HepG2 (cell line): ENCODE results near the gene NOXO1. TPM values are rescaled to one million over a fixed set of nuclear protein-coding genes. Genes with fewer than 3 reads are reported as not detected.
A peak's percentile ranks its signal among the peaks of the same experiment; 100 is the strongest.

ENCODE experiments used
- EP300 ChIP-seq, 3 experiments: sonication (generic) in 1 of 3; formaldehyde crosslinking in 1 of 3; IDR thresholded peaks; 2 replicates each; pipeline versions ENCODE4 v1.5.1 to v1.6.1; 2011 to 2020; ENCODE audit warnings: low read depth in 2 of 3, low read length in 2 of 3, borderline replicate concordance in 1 of 3, improper control_type of control experiment in 1 of 3, mild to moderate bottlenecking in 1 of 3, missing genetic modification reagents in 1 of 3, moderate library complexity in 1 of 3
- FOXK1 ChIP-seq: sonication (generic); formaldehyde crosslinking; IDR thresholded peaks from 2 replicates; pipeline ENCODE4 v1.4.0; 2020; ENCODE audit warnings: low read depth, missing genetic modification reagents, borderline replicate concordance
- HCFC1 ChIP-seq: fragments of 150-350 bp; IDR thresholded peaks from 2 replicates; pipeline ENCODE4 v1.6.1; 2014; ENCODE audit warnings: low read depth, low read length
- KDM4B ChIP-seq: sonication (generic); formaldehyde crosslinking; IDR thresholded peaks from 2 replicates; pipeline ENCODE4 v1.4.0; 2020; ENCODE audit warnings: missing genetic modification reagents
- KDM6A ChIP-seq: IDR thresholded peaks from 2 replicates; pipeline ENCODE4 v1.6.1; 2016; ENCODE audit warnings: low read depth
- MEF2D ChIP-seq: sonication (generic); formaldehyde crosslinking; IDR thresholded peaks from 2 replicates; pipeline ENCODE4 v1.5.1; 2020; ENCODE audit warnings: mild to moderate bottlenecking, missing genetic modification reagents
- MIER2 ChIP-seq: IDR thresholded peaks from 2 replicates; pipeline ENCODE4 v1.6.1; 2016; ENCODE audit warnings: missing biosample characterization, missing genetic modification reagents
- NFYC ChIP-seq: IDR thresholded peaks from 2 replicates; pipeline ENCODE4 v1.6.1; 2016; ENCODE audit warnings: missing genetic modification reagents, missing compliant biosample characterization
- REXO4 ChIP-seq: sonication (generic); formaldehyde crosslinking; IDR thresholded peaks from 2 replicates; pipeline ENCODE4 v1.8.0; 2022; ENCODE audit warnings: missing genetic modification reagents, mild to moderate bottlenecking, borderline replicate concordance
- SOX5 ChIP-seq: IDR thresholded peaks from 2 replicates; pipeline ENCODE4 v1.6.1; 2016; ENCODE audit warnings: borderline replicate concordance
- SP140L ChIP-seq: sonication (generic); formaldehyde crosslinking; IDR thresholded peaks from 2 replicates; pipeline ENCODE4 v1.4.0; 2020; ENCODE audit warnings: missing genetic modification reagents, borderline replicate concordance
- STAT5B ChIP-seq: sonication (generic); formaldehyde crosslinking; IDR thresholded peaks from 2 replicates; pipeline ENCODE4 v1.4.0; 2020; ENCODE audit warnings: missing genetic modification reagents
- ZBTB7A ChIP-seq: sonication (generic); formaldehyde crosslinking; IDR thresholded peaks from 2 replicates; pipeline ENCODE4 v1.8.0; 2022; ENCODE audit warnings: mild to moderate bottlenecking, missing genetic modification reagents
- ZNF235 ChIP-seq: sonication (generic); formaldehyde crosslinking; IDR thresholded peaks from 2 replicates; pipeline ENCODE4 v1.8.1; 2023; ENCODE audit warnings: mild to moderate bottlenecking, missing genetic modification reagents, borderline replicate concordance
- ZNF564 ChIP-seq: sonication (generic); formaldehyde crosslinking; IDR thresholded peaks from 2 replicates; pipeline ENCODE4 v1.8.1; 2023; ENCODE audit warnings: mild to moderate bottlenecking, missing genetic modification reagents
- ZNF703 ChIP-seq: sonication (generic); formaldehyde crosslinking; IDR thresholded peaks from 2 replicates; pipeline ENCODE4 v1.5.1; 2020; ENCODE audit warnings: missing genetic modification reagents, mild to moderate bottlenecking, moderate library complexity, borderline replicate concordance
- polyA plus RNA-seq, 8 experiments: library from polyadenylated mRNA; depleted of rRNA in 3 of 8; stranded (reverse) in 7 of 8; unstranded in 1 of 8; fragments of >200 nt; fragmentation: Illumina TruSeq in 4 of 8; extraction: Trizol in 4 of 8; gene quantifications; 2 replicates each; pipeline versions ENCODE4 v1.2.1 to v1.2.3, GENCODE V29; 2011 to 2016; ENCODE audit warnings: low read depth in 4 of 8, missing spikeins in 1 of 8, mixed read lengths in 1 of 8; ENCODE audit not compliant: insufficient read depth in 1 of 8
- total RNA-seq, 5 experiments: library from RNA; depleted of rRNA; stranded (reverse); fragments of >200 nt; fragmentation: Illumina TruSeq; extraction: Trizol; gene quantifications; 2 replicates each; pipeline ENCODE4 v1.2.3, GENCODE V29; 2016; ENCODE audit warnings: low read depth in 1 of 5
- TF ChIP-seq, protein P1 (sequence below): sonication (generic); formaldehyde crosslinking; IDR thresholded peaks from 2 replicates; pipeline ENCODE4 v1.5.0; 2020; ENCODE audit warnings: missing genetic modification reagents
- TF ChIP-seq, protein P2 (sequence below): sonication (generic); formaldehyde crosslinking; IDR thresholded peaks from 2 replicates; pipeline ENCODE4 v1.8.0; 2022; ENCODE audit warnings: missing genetic modification reagents, mild to moderate bottlenecking, borderline replicate concordance
- TF ChIP-seq, protein P3 (sequence below): sonication (generic); formaldehyde crosslinking; IDR thresholded peaks from 2 replicates; pipeline ENCODE4 v1.8.0; 2022; ENCODE audit warnings: mild to moderate bottlenecking, missing genetic modification reagents, moderate library complexity
- TF ChIP-seq, protein P4 (sequence below): sonication (generic); formaldehyde crosslinking; IDR thresholded peaks from 2 replicates; pipeline ENCODE4 v1.5.0; 2020; ENCODE audit warnings: missing genetic modification reagents
- TF ChIP-seq, protein P5 (sequence below): sonication (generic); formaldehyde crosslinking; IDR thresholded peaks from 2 replicates; pipeline ENCODE4 v1.5.0; 2020; ENCODE audit warnings: missing genetic modification reagents, mild to moderate bottlenecking, borderline replicate concordance
- TF ChIP-seq, protein P6 (sequence below): sonication (generic); formaldehyde crosslinking; IDR thresholded peaks from 2 replicates; pipeline ENCODE4 v1.4.0; 2020; ENCODE audit warnings: missing genetic modification reagents

NOXO1 gene
- total and polyA plus RNA-seq, 2 of the 13 experiments (the other 11 are each of a cell fraction or from before 2014, with no cell fraction given) = 0.69 to 1.4 TPM

DNA sequence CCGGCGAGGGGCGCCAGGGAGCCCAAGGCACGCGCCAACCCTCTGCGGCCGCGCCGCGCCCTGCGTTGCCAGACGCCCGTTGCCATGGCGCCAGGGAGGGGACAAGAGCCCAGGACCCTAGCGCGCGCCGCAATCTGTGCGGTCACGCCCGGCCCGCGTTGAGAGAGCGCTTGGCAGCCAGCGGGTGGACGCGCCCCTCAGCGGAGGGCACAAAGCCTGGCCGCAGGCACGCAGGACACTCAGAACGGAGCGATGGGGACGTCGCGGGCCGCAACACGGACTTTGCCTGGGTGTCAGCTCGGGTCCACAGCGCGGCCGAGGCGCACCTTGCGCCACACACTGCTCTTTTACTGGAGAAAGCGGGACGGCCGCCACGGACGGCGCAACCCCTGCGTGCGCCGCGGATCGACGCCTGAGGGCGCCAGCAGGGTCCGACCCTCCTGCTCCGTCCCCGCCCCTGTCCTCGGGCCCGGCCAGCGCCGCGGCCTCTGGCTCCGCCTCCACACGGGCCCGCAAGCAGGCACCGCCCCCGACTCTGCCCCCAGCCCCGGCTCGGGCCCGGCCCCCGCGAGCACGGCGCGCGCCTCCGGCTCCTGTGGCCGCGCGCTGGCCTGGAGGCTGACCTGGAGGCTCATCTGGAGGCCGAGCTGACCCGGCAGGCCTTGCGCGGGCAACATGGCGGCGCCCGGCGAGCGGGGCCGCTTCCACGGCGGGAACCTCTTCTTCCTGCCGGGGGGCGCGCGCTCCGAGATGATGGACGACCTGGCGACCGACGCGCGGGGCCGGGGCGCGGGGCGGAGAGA, 2.5 kb upstream of the NOXO1 start, which contains the start of gene GFER (continued):
- TF ChIP-seq, protein P1, sequence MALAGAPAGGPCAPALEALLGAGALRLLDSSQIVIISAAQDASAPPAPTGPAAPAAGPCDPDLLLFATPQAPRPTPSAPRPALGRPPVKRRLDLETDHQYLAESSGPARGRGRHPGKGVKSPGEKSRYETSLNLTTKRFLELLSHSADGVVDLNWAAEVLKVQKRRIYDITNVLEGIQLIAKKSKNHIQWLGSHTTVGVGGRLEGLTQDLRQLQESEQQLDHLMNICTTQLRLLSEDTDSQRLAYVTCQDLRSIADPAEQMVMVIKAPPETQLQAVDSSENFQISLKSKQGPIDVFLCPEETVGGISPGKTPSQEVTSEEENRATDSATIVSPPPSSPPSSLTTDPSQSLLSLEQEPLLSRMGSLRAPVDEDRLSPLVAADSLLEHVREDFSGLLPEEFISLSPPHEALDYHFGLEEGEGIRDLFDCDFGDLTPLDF (CRISPR knock-in tag) = no peak; the same call in 1 of the 2 replicates
- TF ChIP-seq KDM4B (CRISPR knock-in tag) (no peak), EP300 (IDR thresholded peaks at IDR 0.05; ENCODE audit: low read depth in 2 of 2, low read length in 2 of 2) (peak; percentile 9 to 38; a peak in 2 of 4 replicates), EP300 (CRISPR knock-in tag; IDR thresholded peaks at IDR 0.05; ENCODE audit: borderline replicate concordance) (no peak; the same call in none of the 2 replicates), REXO4 (CRISPR knock-in tag) (no peak; the same call in 1 of the 2 replicates), SOX5 (CRISPR knock-in tag) (no peak), MEF2D (CRISPR knock-in tag) (no peak), STAT5B (no peak), HCFC1 (peak; percentile 51), ZBTB7A (no peak), NFYC (no peak), FOXK1 (CRISPR knock-in tag) (peak; percentile 11; the same call in 1 of the 2 replicates), SP140L (CRISPR knock-in tag) (no peak), MIER2 (CRISPR knock-in tag) (no peak), ZNF564 (CRISPR knock-in tag) (peak; percentile 87), ZNF235 (no peak; the same call in none of the 2 replicates), ZNF703 (CRISPR knock-in tag) (no peak; the same call in 1 of the 2 replicates), KDM6A (CRISPR knock-in tag) (no peak)
- TF ChIP-seq, protein P2, sequence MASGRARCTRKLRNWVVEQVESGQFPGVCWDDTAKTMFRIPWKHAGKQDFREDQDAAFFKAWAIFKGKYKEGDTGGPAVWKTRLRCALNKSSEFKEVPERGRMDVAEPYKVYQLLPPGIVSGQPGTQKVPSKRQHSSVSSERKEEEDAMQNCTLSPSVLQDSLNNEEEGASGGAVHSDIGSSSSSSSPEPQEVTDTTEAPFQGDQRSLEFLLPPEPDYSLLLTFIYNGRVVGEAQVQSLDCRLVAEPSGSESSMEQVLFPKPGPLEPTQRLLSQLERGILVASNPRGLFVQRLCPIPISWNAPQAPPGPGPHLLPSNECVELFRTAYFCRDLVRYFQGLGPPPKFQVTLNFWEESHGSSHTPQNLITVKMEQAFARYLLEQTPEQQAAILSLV (CRISPR knock-in tag) = no peak; the same call in 1 of the 2 replicates
- TF ChIP-seq, protein P3, sequence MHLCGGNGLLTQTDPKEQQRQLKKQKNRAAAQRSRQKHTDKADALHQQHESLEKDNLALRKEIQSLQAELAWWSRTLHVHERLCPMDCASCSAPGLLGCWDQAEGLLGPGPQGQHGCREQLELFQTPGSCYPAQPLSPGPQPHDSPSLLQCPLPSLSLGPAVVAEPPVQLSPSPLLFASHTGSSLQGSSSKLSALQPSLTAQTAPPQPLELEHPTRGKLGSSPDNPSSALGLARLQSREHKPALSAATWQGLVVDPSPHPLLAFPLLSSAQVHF (CRISPR knock-in tag) = no peak
- TF ChIP-seq, protein P4, sequence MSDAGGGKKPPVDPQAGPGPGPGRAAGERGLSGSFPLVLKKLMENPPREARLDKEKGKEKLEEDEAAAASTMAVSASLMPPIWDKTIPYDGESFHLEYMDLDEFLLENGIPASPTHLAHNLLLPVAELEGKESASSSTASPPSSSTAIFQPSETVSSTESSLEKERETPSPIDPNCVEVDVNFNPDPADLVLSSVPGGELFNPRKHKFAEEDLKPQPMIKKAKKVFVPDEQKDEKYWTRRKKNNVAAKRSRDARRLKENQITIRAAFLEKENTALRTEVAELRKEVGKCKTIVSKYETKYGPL (CRISPR knock-in tag) = no peak
- TF ChIP-seq, protein P5, sequence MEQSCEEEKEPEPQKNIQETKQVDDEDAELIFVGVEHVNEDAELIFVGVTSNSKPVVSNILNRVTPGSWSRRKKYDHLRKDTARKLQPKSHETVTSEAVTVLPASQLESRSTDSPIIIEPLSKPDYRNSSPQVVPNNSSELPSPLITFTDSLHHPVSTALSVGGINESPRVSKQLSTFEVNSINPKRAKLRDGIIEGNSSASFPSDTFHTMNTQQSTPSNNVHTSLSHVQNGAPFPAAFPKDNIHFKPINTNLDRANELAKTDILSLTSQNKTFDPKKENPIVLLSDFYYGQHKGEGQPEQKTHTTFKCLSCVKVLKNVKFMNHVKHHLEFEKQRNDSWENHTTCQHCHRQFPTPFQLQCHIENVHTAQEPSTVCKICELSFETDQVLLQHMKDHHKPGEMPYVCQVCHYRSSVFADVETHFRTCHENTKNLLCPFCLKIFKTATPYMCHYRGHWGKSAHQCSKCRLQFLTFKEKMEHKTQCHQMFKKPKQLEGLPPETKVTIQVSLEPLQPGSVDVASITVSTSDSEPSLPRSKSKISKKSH (CRISPR knock-in tag) = peak; percentile 81
- TF ChIP-seq, protein P6, sequence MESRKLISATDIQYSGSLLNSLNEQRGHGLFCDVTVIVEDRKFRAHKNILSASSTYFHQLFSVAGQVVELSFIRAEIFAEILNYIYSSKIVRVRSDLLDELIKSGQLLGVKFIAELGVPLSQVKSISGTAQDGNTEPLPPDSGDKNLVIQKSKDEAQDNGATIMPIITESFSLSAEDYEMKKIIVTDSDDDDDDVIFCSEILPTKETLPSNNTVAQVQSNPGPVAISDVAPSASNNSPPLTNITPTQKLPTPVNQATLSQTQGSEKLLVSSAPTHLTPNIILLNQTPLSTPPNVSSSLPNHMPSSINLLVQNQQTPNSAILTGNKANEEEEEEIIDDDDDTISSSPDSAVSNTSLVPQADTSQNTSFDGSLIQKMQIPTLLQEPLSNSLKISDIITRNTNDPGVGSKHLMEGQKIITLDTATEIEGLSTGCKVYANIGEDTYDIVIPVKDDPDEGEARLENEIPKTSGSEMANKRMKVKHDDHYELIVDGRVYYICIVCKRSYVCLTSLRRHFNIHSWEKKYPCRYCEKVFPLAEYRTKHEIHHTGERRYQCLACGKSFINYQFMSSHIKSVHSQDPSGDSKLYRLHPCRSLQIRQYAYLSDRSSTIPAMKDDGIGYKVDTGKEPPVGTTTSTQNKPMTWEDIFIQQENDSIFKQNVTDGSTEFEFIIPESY = peak; percentile 32; the same call in 1 of the 2 replicates
